Ishikawa (cell line): ENCODE measurements around the gene PTPRJ.

ENCODE experiments used
- CEBPB ChIP-seq: IDR thresholded peaks from 2 replicates; pipeline ENCODE4 v1.6.1; 2012
- CREB1 ChIP-seq: IDR thresholded peaks from 2 replicates; pipeline ENCODE4 v1.6.1; 2012; ENCODE audit warnings: low read depth
- EGR1 ChIP-seq: IDR thresholded peaks from 2 replicates; pipeline ENCODE4 v1.6.1; 2012
- EP300 ChIP-seq: IDR thresholded peaks from 2 replicates; pipeline ENCODE4 v1.6.1; 2012; ENCODE audit warnings: borderline replicate concordance
- FOXM1 ChIP-seq: IDR thresholded peaks from 2 replicates; pipeline ENCODE4 v1.6.1; 2012; ENCODE audit warnings: low read depth, borderline replicate concordance
- MAX ChIP-seq: IDR thresholded peaks from 2 replicates; pipeline ENCODE4 v1.6.1; 2012
- NFIC ChIP-seq: IDR thresholded peaks from 2 replicates; pipeline ENCODE4 v1.6.1; 2012
- RAD21 ChIP-seq: IDR thresholded peaks from 2 replicates; pipeline ENCODE4 v1.6.1; 2012; ENCODE audit warnings: low read depth
- TAF1 ChIP-seq: IDR thresholded peaks from 2 replicates; pipeline ENCODE4 v1.6.1; 2012; ENCODE audit warnings: low read depth, mild to moderate bottlenecking
- TCF12 ChIP-seq: IDR thresholded peaks from 2 replicates; pipeline ENCODE4 v1.6.1; 2012; ENCODE audit warnings: low read depth
- TEAD4 ChIP-seq: IDR thresholded peaks from 2 replicates; pipeline ENCODE4 v1.6.1; 2012
- USF1 ChIP-seq: IDR thresholded peaks from 2 replicates; pipeline ENCODE4 v1.6.1; 2012
- YY1 ChIP-seq: IDR thresholded peaks from 2 replicates; pipeline ENCODE4 v1.6.1; 2012; ENCODE audit warnings: low read depth
- ZBTB7A ChIP-seq: IDR thresholded peaks from 2 replicates; pipeline ENCODE4 v1.6.1; 2012; ENCODE audit warnings: low read depth
- TF ChIP-seq, protein P1 (sequence below): IDR thresholded peaks from 2 replicates; pipeline ENCODE4 v1.6.1; 2012; ENCODE audit warnings: low read depth, mild to moderate bottlenecking

Gene PTPRJ

DNA sequence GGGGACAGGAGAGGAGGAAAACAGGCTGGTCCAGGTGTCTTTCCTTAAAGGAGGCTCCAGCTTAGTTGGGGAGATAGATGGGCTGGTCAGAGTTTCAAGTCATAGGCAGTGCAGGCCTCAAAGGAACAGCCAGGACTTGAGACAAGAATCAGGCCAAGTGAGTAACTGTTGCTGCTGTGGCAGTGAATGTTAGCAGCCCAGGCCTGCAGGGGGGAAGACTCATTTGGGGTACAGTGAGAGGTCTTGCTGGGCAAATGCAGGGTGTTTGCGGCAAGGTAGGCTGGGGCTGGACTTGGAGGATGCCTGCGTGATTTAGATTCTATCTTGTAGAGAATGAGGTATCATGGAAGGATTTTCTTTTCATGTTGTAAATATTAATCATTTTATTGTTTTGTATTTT, 24.1 kb downstream of the PTPRJ start:
- TF ChIP-seq EP300 (no peak), EGR1 (no peak), NFIC (no peak), TCF12 (no peak), FOXM1 (no peak), USF1 (no peak), CEBPB (no peak), ZBTB7A (no peak), TAF1 (no peak), TEAD4 (no peak), CREB1 (no peak), YY1 (no peak)
- TF ChIP-seq, protein P1, sequence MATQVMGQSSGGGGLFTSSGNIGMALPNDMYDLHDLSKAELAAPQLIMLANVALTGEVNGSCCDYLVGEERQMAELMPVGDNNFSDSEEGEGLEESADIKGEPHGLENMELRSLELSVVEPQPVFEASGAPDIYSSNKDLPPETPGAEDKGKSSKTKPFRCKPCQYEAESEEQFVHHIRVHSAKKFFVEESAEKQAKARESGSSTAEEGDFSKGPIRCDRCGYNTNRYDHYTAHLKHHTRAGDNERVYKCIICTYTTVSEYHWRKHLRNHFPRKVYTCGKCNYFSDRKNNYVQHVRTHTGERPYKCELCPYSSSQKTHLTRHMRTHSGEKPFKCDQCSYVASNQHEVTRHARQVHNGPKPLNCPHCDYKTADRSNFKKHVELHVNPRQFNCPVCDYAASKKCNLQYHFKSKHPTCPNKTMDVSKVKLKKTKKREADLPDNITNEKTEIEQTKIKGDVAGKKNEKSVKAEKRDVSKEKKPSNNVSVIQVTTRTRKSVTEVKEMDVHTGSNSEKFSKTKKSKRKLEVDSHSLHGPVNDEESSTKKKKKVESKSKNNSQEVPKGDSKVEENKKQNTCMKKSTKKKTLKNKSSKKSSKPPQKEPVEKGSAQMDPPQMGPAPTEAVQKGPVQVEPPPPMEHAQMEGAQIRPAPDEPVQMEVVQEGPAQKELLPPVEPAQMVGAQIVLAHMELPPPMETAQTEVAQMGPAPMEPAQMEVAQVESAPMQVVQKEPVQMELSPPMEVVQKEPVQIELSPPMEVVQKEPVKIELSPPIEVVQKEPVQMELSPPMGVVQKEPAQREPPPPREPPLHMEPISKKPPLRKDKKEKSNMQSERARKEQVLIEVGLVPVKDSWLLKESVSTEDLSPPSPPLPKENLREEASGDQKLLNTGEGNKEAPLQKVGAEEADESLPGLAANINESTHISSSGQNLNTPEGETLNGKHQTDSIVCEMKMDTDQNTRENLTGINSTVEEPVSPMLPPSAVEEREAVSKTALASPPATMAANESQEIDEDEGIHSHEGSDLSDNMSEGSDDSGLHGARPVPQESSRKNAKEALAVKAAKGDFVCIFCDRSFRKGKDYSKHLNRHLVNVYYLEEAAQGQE = no peak

DNA sequence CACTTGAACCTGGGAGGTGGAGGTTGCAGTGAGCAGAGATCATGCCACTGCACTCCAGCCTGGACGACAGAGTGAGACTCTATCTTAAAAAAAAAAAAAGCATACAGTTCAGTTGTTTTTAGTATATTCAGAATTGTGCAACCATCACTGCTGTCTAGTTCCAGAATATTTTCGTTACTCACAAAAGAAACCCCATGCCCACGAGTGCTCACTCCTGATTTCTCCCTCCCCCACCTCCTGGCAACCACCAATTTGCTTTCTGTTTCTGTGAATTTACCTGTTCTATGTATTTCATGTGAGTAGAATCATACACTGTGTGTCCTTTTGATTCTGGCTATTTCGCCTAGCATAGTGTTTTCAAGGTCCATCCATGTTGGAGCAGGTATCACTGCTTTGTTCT, 24.8 kb downstream of the PTPRJ start:
- no peak for TF ChIP-seq FOXM1
- TF ChIP-seq NFIC = no peak
- TF ChIP-seq CEBPB = no peak
- TF ChIP-seq RAD21 = no peak
- TF ChIP-seq, protein P1 = no peak
- TF ChIP-seq YY1 = no peak
- no peak for TF ChIP-seq EP300
- no peak for TF ChIP-seq ZBTB7A
- TF ChIP-seq EGR1 = no peak
- no peak for TF ChIP-seq TCF12
- TF ChIP-seq CREB1 = no peak
- TF ChIP-seq MAX = no peak
- TF ChIP-seq TEAD4 = no peak
- TF ChIP-seq TAF1 = no peak
- TF ChIP-seq USF1 = no peak

GRCh38 chr11:48005831-48006270, 25.5 kb downstream of the PTPRJ start:
- TF ChIP-seq CEBPB (no peak), USF1 (no peak), TEAD4 (no peak), ZBTB7A (no peak), FOXM1 (no peak)

DNA sequence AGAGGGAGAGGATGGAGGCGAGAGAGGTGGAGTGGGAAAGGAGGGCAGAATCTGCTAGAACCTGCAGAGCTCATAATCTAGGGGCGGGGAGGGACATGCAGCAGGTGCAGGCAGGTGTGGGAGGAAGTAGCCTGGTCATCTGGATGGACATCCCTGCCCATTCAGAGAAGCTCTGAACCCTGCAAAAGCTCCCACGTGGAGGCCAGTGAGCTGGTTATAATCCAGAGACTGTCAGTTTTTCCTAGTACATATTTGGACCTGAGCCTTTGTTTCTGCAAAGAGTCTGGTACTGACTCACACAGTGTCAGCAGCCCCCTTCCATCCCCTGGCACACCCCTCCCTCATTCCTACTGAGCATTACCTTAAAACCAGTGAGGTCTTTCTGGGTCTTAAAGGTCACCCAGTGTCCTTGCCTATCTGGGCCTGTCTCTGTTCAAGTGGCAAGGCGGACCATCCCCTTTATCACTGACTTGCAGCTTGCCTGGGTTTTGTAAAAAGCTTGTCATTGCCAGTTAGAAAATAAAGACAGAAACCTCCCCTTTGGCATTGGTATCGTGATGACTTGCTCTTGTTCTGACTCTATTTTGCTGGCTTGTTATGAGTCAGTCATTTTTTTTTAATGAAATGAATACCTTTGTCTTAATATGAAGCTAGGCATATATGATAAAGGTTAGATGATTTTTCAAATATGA, 26.1 kb downstream of the PTPRJ start:
- TF ChIP-seq CEBPB (no peak), TEAD4 (no peak), FOXM1 (no peak), RAD21 (no peak), USF1 (no peak), EGR1 (no peak), NFIC (no peak), CREB1 (no peak), MAX (no peak), YY1 (no peak), TCF12 (no peak), TAF1 (no peak), EP300 (no peak), ZBTB7A (no peak)
- TF ChIP-seq, protein P1 = no peak
